ENCODE results near the gene TMEM17.

TMEM17 gene

GRCh38 chr2:62472312-62472711 lies 33.7 kb downstream of the TMEM17 start:
- DNase-seq (ENCODE audit: low read depth in 2 of 2) = no peak

- no peak for DNase-seq (ENCODE audit: low read depth in 2 of 2)
Observed at GRCh38 chr2:62471816-62472215, 34.2 kb downstream of the TMEM17 start.

- DNase-seq (ENCODE audit: low read depth in 2 of 2) = no peak
Observed at GRCh38 chr2:62471404-62471803, 34.6 kb downstream of the TMEM17 start.

GRCh38 chr2:62469548-62469947 lies 36.4 kb downstream of the TMEM17 start:
- DNase-seq (ENCODE audit: low read depth in 2 of 2) = no peak

- no peak for DNase-seq (ENCODE audit: low read depth in 2 of 2)
Observed at GRCh38 chr2:62469114-62469513, 36.9 kb downstream of the TMEM17 start.

- no peak for DNase-seq (ENCODE audit: low read depth in 2 of 2)
Observed at GRCh38 chr2:62467475-62468321, 38.3 kb downstream of the TMEM17 start.

GRCh38 chr2:62467100-62467474 lies 38.9 kb downstream of the TMEM17 start:
- no peak for DNase-seq (ENCODE audit: low read depth in 2 of 2)

GRCh38 chr2:62466503-62466854 lies 39.5 kb downstream of the TMEM17 start:
- no peak for DNase-seq (ENCODE audit: low read depth in 2 of 2)

GRCh38 chr2:62465741-62466502 lies 40.1 kb downstream of the TMEM17 start:
- DNase-seq (ENCODE audit: low read depth in 2 of 2) = no peak

GRCh38 chr2:62465039-62465740 lies 40.8 kb downstream of the TMEM17 start:
- DNase-seq (ENCODE audit: low read depth in 2 of 2) = no peak

- DNase-seq (ENCODE audit: low read depth in 2 of 2) = no peak
Observed at GRCh38 chr2:62464221-62465007, 41.6 kb downstream of the TMEM17 start.

- DNase-seq (ENCODE audit: low read depth in 2 of 2) = no peak
Observed at GRCh38 chr2:62462211-62462610, 43.8 kb downstream of the TMEM17 start.

GRCh38 chr2:62461707-62462106 lies 44.3 kb downstream of the TMEM17 start:
- no peak for DNase-seq (ENCODE audit: low read depth in 2 of 2)

GRCh38 chr2:62461017-62461553 lies 44.9 kb downstream of the TMEM17 start:
- no peak for DNase-seq (ENCODE audit: low read depth in 2 of 2)

GRCh38 chr2:62460175-62460574 lies 45.8 kb downstream of the TMEM17 start:
- DNase-seq (ENCODE audit: low read depth in 2 of 2) = no peak

- DNase-seq (ENCODE audit: low read depth in 2 of 2) = no peak
Observed at GRCh38 chr2:62459672-62460071, 46.3 kb downstream of the TMEM17 start.

- DNase-seq (ENCODE audit: low read depth in 2 of 2) = no peak
Observed at GRCh38 chr2:62459106-62459505, 46.9 kb downstream of the TMEM17 start.

- no peak for DNase-seq (ENCODE audit: low read depth in 2 of 2)
Observed at GRCh38 chr2:62458671-62459081, 47.3 kb downstream of the TMEM17 start.

- DNase-seq (ENCODE audit: low read depth in 2 of 2) = no peak
Observed at GRCh38 chr2:62458206-62458641, 47.8 kb downstream of the TMEM17 start.

- DNase-seq (ENCODE audit: low read depth in 2 of 2) = no peak
Observed at GRCh38 chr2:62457556-62457955, 48.4 kb downstream of the TMEM17 start.
